K562 (cell line): Measurements from ENCODE around the gene HMCES. TPM values are rescaled to one million over a fixed set of nuclear protein-coding genes. Genes with fewer than 3 reads are reported as not detected.

Experiments used
- DDX20 ChIP-seq: fragments of 450-650 bp; IDR thresholded peaks from 2 replicates; pipeline ENCODE4 v1.6.1; 2016; ENCODE audit warnings: missing genetic modification characterization, low read depth, mild to moderate bottlenecking, missing compliant biosample characterization, moderate library complexity
- ILF3 ChIP-seq: fragments of 450-650 bp; IDR thresholded peaks from 2 replicates; pipeline ENCODE4 v1.6.1; 2018; ENCODE audit warnings: antibody characterized with exemption, mild to moderate bottlenecking, moderate library complexity, borderline replicate concordance
- NFATC3 ChIP-seq: fragments of 450-650 bp; IDR thresholded peaks from 2 replicates; pipeline ENCODE4 v1.6.1; 2017; ENCODE audit warnings: mild to moderate bottlenecking
- POU5F1 ChIP-seq: fragments of 150-350 bp; IDR thresholded peaks from 2 replicates; pipeline ENCODE4 v1.6.1; 2014; ENCODE audit warnings: borderline replicate concordance, low read length, low read depth, mild to moderate bottlenecking; ENCODE audit not compliant: partially characterized antibody
- RB1 ChIP-seq: fragments of 450-650 bp; IDR thresholded peaks from 2 replicates; pipeline ENCODE4 v1.6.1; 2017; ENCODE audit warnings: low read depth, mild to moderate bottlenecking
- RBM25 ChIP-seq: fragments of 200-400 bp; formaldehyde crosslinking; IDR thresholded peaks from 2 replicates; pipeline ENCODE4 v1.6.1; 2018; ENCODE audit warnings: low read length, low read depth, moderate library complexity; ENCODE audit not compliant: severe bottlenecking
- SMAD3 ChIP-seq: fragments of 450-650 bp; formaldehyde crosslinking; conservative IDR thresholded peaks from 2 replicates; pipeline ENCODE4 v1.4.0; 2020; ENCODE audit warnings: mild to moderate bottlenecking
- TCFL5 ChIP-seq: fragments of 250-450 bp; sonication (Bioruptor Pico); conservative IDR thresholded peaks from 2 replicates; pipeline ENCODE4 v1.6.1; 2021; ENCODE audit warnings: mild to moderate bottlenecking, moderate library complexity, matching md5 sums
- YBX1 ChIP-seq: fragments of 450-650 bp; IDR thresholded peaks from 2 replicates; pipeline ENCODE4 v1.7.1; 2016; ENCODE audit warnings: mild to moderate bottlenecking
- ZBTB34 ChIP-seq: fragments of 250-450 bp; sonication (Bioruptor Pico); IDR thresholded peaks from 2 replicates; pipeline ENCODE4 v1.8.0; 2021; ENCODE audit warnings: mild to moderate bottlenecking, moderate library complexity
- ZFP1 ChIP-seq: fragments of 450-650 bp; formaldehyde crosslinking; IDR thresholded peaks from 2 replicates; pipeline ENCODE4 v1.4.0; 2020; ENCODE audit warnings: mild to moderate bottlenecking, mixed read lengths
- ZFP36 ChIP-seq: fragments of 150-350 bp; IDR thresholded peaks from 2 replicates; pipeline ENCODE4 v1.6.1; 2018; ENCODE audit warnings: low read length, low read depth; ENCODE audit not compliant: partially characterized antibody
- ZNF263 ChIP-seq: sonication (generic); formaldehyde crosslinking; IDR thresholded peaks from 2 replicates; pipeline ENCODE4 v1.8.0; 2022; ENCODE audit warnings: mild to moderate bottlenecking, missing genetic modification reagents, borderline replicate concordance
- ZNF354B ChIP-seq: fragments of 250-450 bp; sonication (Bioruptor Pico); IDR thresholded peaks from 2 replicates; pipeline ENCODE4 v1.4.0; 2020
- ZNF395 ChIP-seq: fragments of 200-800 bp; sonication (Bioruptor generic); IDR thresholded peaks from 2 replicates; pipeline ENCODE4 v1.6.1; 2017; ENCODE audit warnings: missing genetic modification characterization, missing compliant biosample characterization
- ZNF583 ChIP-seq: fragments of 250-450 bp; sonication (Bioruptor Pico); IDR thresholded peaks from 2 replicates; pipeline ENCODE4 v1.4.0; 2020
- ZNF695 ChIP-seq: fragments of 450-650 bp; formaldehyde crosslinking; IDR thresholded peaks from 2 replicates; pipeline ENCODE4 v1.4.0; 2020; ENCODE audit warnings: mild to moderate bottlenecking, moderate library complexity
- ZNF75A ChIP-seq: fragments of 450-650 bp; formaldehyde crosslinking; IDR thresholded peaks from 2 replicates; pipeline ENCODE4 v1.4.0; 2020; ENCODE audit warnings: mild to moderate bottlenecking
- polyA plus RNA-seq, 8 experiments: library from polyadenylated mRNA; depleted of rRNA in 4 of 8; stranded (reverse) in 5 of 8; unstranded in 3 of 8; fragments of >200 nt; fragmentation: Nextera tagmentation in 2 of 8; fragmentation: Illumina TruSeq in 1 of 8; extraction: Ambion mirVana in 2 of 8; extraction: Trizol in 1 of 8; gene quantifications; 2 replicates each; pipeline versions ENCODE4 v1.2.1 to v1.2.3, GENCODE V29; 2011 to 2014; ENCODE audit warnings: inconsistent platforms in 1 of 8, missing spikeins in 1 of 8
- total RNA-seq, 7 experiments: library from RNA; depleted of rRNA in 6 of 7; stranded (reverse); fragments of >200 nt in 6 of 7; fragmentation: Illumina TruSeq in 2 of 7; extraction: Trizol in 2 of 7; gene quantifications; 2 replicates each; pipeline versions ENCODE4 v1.2.1 to v1.2.3, GENCODE V29; 2011 to 2021; ENCODE audit warnings: low replicate concordance in 1 of 7
- TF ChIP-seq, protein P1 (sequence below): fragments of 250-450 bp; sonication (Bioruptor Pico); IDR thresholded peaks from 2 replicates; pipeline ENCODE4 v1.5.0; 2021
- TF ChIP-seq, protein P2 (sequence below): fragments of 450-650 bp; formaldehyde crosslinking; IDR thresholded peaks from 2 replicates; pipeline ENCODE4 v1.4.0; 2022; ENCODE audit warnings: missing genetic modification characterization
- TF ChIP-seq, protein P3 (sequence below): fragments of 250-450 bp; sonication (Bioruptor Pico); IDR thresholded peaks from 2 replicates; pipeline ENCODE4 v1.5.0; 2021; ENCODE audit warnings: mild to moderate bottlenecking, moderate library complexity

HMCES gene
- total and polyA plus RNA-seq, 9 of the 15 experiments (the other 6 are each of a cell fraction or from before 2014, with no cell fraction given), result 18.8 to 45.3 (median 24.8) TPM

GRCh38 chr3:129238945-129239705, 39.5 kb upstream of the HMCES start (continued):
- TF ChIP-seq ZNF395 (no peak), ZNF583 (CRISPR knock-in tag) (no peak), ZNF695 (no peak), ZFP1 (CRISPR knock-in tag) (no peak), ZNF75A (CRISPR knock-in tag) (no peak), SMAD3 (CRISPR knock-in tag) (no peak), ZBTB34 (CRISPR knock-in tag) (no peak), YBX1 (no peak), NFATC3 (no peak), ZNF263 (CRISPR knock-in tag) (no peak), RB1 (no peak), RBM25 (peak; percentile 49), ILF3 (no peak), DDX20 (tag) (no peak), ZFP36 (no peak), POU5F1 (no peak), ZNF354B (CRISPR knock-in tag) (no peak), TCFL5 (CRISPR knock-in tag) (no peak)
- TF ChIP-seq, protein P1, sequence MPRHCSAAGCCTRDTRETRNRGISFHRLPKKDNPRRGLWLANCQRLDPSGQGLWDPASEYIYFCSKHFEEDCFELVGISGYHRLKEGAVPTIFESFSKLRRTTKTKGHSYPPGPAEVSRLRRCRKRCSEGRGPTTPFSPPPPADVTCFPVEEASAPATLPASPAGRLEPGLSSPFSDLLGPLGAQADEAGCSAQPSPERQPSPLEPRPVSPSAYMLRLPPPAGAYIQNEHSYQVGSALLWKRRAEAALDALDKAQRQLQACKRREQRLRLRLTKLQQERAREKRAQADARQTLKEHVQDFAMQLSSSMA, result no peak
- TF ChIP-seq, protein P2, sequence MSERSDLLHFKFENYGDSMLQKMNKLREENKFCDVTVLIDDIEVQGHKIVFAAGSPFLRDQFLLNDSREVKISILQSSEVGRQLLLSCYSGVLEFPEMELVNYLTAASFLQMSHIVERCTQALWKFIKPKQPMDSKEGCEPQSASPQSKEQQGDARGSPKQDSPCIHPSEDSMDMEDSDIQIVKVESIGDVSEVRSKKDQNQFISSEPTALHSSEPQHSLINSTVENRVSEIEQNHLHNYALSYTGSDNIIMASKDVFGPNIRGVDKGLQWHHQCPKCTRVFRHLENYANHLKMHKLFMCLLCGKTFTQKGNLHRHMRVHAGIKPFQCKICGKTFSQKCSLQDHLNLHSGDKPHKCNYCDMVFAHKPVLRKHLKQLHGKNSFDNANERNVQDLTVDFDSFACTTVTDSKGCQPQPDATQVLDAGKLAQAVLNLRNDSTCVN (CRISPR knock-in tag), result no peak
- TF ChIP-seq, protein P3, sequence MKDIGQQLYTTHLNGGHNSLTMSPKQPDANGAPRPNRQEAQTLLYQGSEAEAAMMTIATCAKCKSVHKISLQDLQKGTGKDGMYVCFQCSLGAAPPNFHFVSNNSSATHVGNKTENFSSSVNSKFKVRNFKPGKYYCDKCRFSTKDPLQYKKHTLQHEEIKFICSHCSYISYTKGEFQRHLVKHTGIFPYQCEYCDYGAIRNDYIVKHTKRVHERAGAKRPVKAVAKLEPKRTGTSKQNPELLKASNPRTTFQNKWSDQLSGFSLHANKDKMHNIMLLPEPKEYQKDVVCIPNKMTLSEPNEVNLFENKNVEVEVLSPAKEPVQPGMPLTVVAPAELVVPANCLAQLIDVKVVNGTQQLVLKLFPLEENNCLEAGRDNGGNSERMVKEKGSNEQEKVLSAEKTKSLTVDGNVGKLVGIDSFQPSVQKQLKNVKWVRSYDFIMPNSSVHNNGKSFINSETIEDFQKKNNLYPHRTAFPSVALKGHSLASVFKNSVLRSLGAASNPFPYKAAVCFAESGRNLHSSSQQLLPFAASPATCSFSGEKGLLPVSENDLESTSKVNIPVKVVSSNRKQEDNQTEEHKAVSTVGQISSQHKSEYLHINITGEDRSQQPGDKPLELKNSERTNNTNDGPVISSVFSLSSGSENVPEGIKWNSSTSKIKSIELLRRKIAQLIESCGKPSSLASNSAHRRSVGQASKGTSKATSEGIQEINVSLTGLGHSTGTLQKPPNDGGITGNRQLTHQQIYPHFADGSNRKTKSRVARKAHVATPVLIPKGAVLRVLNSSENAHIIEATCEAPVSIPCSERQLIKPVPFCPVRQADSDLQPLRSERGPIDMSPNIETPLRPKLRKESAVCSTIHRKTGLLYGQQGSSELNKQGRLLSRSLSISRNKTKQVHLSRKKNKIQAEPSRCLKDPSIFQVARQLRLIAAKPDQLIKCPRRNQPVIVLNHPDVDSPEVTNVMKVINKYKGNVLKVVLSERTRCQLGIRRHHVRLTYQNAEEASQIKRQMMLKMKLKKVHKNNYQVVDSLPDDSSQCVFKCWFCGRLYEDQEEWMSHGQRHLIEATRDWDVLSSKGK (CRISPR knock-in tag), result no peak
